Liver (tissue), 9 donors: Measurements from ENCODE around the gene TPSD1. TPM values are rescaled to one million over a fixed set of nuclear protein-coding genes. Genes with fewer than 3 reads are reported as not detected.

Experiments used
- DNase-seq: peaks from one replicate; pipeline ENCODE4 v3.0.0-alpha.2; 2017; ENCODE audit warnings: low spot score
- H3K27ac ChIP-seq, 2 donors: one replicate each; pipeline ENCODE4 v1.7.0; 2013; ENCODE audit warnings: inconsistent platforms in 2 of 2, low read length in 2 of 2, control low read depth in 1 of 2, low read depth in 1 of 2, mild to moderate bottlenecking in 1 of 2
- H3K27me3 ChIP-seq, 4 donors: one replicate each; pipeline versions ENCODE4 v1.6.1 to v1.7.0; 2013; ENCODE audit warnings: low read length in 3 of 4, inconsistent platforms in 1 of 4, mild to moderate bottlenecking in 1 of 4, moderate library complexity in 1 of 4; ENCODE audit not compliant: control insufficient read depth in 4 of 4, insufficient read depth in 4 of 4
- H3K36me3 ChIP-seq, 4 donors: one replicate each; pipeline versions ENCODE4 v1.6.1 to v1.7.0; 2013; ENCODE audit warnings: low read length in 3 of 4, mild to moderate bottlenecking in 3 of 4, low read depth in 1 of 4, moderate library complexity in 1 of 4; ENCODE audit not compliant: control insufficient read depth in 4 of 4, insufficient read depth in 3 of 4
- H3K4me1 ChIP-seq, 4 donors: one replicate each; pipeline versions ENCODE4 v1.6.1 to v1.7.0; 2013; ENCODE audit warnings: low read length in 3 of 4, mild to moderate bottlenecking in 3 of 4, moderate library complexity in 1 of 4; ENCODE audit not compliant: control insufficient read depth in 4 of 4, insufficient read depth in 4 of 4
- H3K4me3 ChIP-seq, 3 donors: one replicate each; pipeline versions ENCODE4 v1.6.1 to v1.7.0; 2013; ENCODE audit warnings: low read length in 3 of 3, control low read depth in 1 of 3, low read depth in 1 of 3, mild to moderate bottlenecking in 1 of 3
- H3K9ac ChIP-seq, 2 donors: one replicate each; pipeline ENCODE4 v1.7.0; 2013; ENCODE audit warnings: low read length in 2 of 2, mild to moderate bottlenecking in 2 of 2, moderate library complexity in 2 of 2, control low read depth in 1 of 2, low read depth in 1 of 2
- H3K9me3 ChIP-seq, 4 donors: one replicate each; pipeline versions ENCODE4 v1.6.1 to v1.7.0; 2013; ENCODE audit warnings: low read length in 3 of 4; ENCODE audit not compliant: control insufficient read depth in 4 of 4
- ATF3 ChIP-seq: IDR thresholded peaks from 2 replicates; pipeline ENCODE4 v1.6.1; 2016; ENCODE audit warnings: antibody characterized with exemption
- CTCF ChIP-seq: fragments of 150-350 bp; IDR thresholded peaks from 2 replicates; pipeline ENCODE4 v1.5.1; 2017; ENCODE audit warnings: improper control_type of control experiment, low read depth, low read length; ENCODE audit not compliant: missing input control
- EGR1 ChIP-seq, 2 donors: IDR thresholded peaks; 2 replicates each; pipeline ENCODE4 v1.6.1; 2016 to 2018; ENCODE audit warnings: antibody characterized with exemption in 2 of 2, low read depth in 2 of 2
- FOXA1 ChIP-seq: IDR thresholded peaks from 2 replicates; pipeline ENCODE4 v1.6.1; 2016; ENCODE audit warnings: antibody characterized with exemption
- FOXA2 ChIP-seq: IDR thresholded peaks from 2 replicates; pipeline ENCODE4 v1.6.1; 2016; ENCODE audit warnings: antibody characterized with exemption
- GABPA ChIP-seq, 2 donors: IDR thresholded peaks in 1 of 2; conservative IDR thresholded peaks in 1 of 2; 2 replicates each; pipeline ENCODE4 v1.6.1; 2016; ENCODE audit warnings: antibody characterized with exemption in 2 of 2, mild to moderate bottlenecking in 1 of 2, moderate library complexity in 1 of 2
- HNF4A ChIP-seq, 2 donors: conservative IDR thresholded peaks; 2 replicates each; pipeline ENCODE4 v1.6.1; 2016; ENCODE audit warnings: antibody characterized with exemption in 2 of 2, mild to moderate bottlenecking in 2 of 2
- JUND ChIP-seq, 2 donors: IDR thresholded peaks; 2 replicates each; pipeline ENCODE4 v1.6.1; 2016; ENCODE audit warnings: antibody characterized with exemption in 2 of 2
- MAX ChIP-seq: IDR thresholded peaks from 2 replicates; pipeline ENCODE4 v1.6.1; 2016; ENCODE audit warnings: antibody characterized with exemption
- NR2F2 ChIP-seq: IDR thresholded peaks from 2 replicates; pipeline ENCODE4 v1.6.1; 2016; ENCODE audit warnings: antibody characterized with exemption
- RAD21 ChIP-seq, 2 donors: IDR thresholded peaks; 2 replicates each; pipeline ENCODE4 v1.6.1; 2016; ENCODE audit warnings: antibody characterized with exemption in 2 of 2, mild to moderate bottlenecking in 2 of 2
- REST ChIP-seq: IDR thresholded peaks from 2 replicates; pipeline ENCODE4 v1.6.1; 2016; ENCODE audit warnings: antibody characterized with exemption, mild to moderate bottlenecking
- RXRA ChIP-seq, 2 donors: IDR thresholded peaks; 2 replicates each; pipeline ENCODE4 v1.6.1; 2017 to 2018; ENCODE audit warnings: antibody characterized with exemption in 2 of 2, mild to moderate bottlenecking in 1 of 2
- TAF1 ChIP-seq: conservative IDR thresholded peaks from 2 replicates; pipeline ENCODE4 v1.6.1; 2016; ENCODE audit warnings: antibody characterized with exemption, mild to moderate bottlenecking
- YY1 ChIP-seq: IDR thresholded peaks from 2 replicates; pipeline ENCODE4 v1.6.1; 2016; ENCODE audit warnings: antibody characterized with exemption, mild to moderate bottlenecking
- ZBTB33 ChIP-seq: IDR thresholded peaks from 2 replicates; pipeline ENCODE4 v1.6.1; 2016; ENCODE audit warnings: antibody characterized with exemption
- WGBS: extraction: QIAGEN DNeasy Blood & Tissue Kit; methylation state at CpG from one replicate; pipeline ENCODE4 v1.1.7; 2013; 5-methylcytosine and 5-hydroxymethylcytosine counted together
- polyA plus RNA-seq, 2 donors: library from polyadenylated mRNA; stranded (reverse) in 1 of 2; unstranded in 1 of 2; fragments of 200-250 nt in 1 of 2; fragments of >200 nt in 1 of 2; fragmentation: Nextera tagmentation in 1 of 2; extraction: Ambion mirVana in 1 of 2; gene quantifications; one replicate each; pipeline versions ENCODE4 v1.2.1 to v1.2.3, GENCODE V29; 2013 to 2015
- total RNA-seq, 2 donors: library from RNA; depleted of rRNA; stranded (reverse); fragments of >200 nt; gene quantifications; one replicate each; pipeline ENCODE4 v1.2.3, GENCODE V29; 2014
- donor health status: healthy.
- donor health status: healthy.
- donor health status: healthy.
- donor health status: healthy.
- donor health status: healthy.

The TPSD1 gene
- total and polyA plus RNA-seq, 4 donors, result 0.28 to 0.40 TPM; not detected in 2

- H3K4me3 ChIP-seq, result no peak overlapping the region
- H3K4me1 ChIP-seq, result no peaks in the 10 kb centered on the region
- no peak overlapping the region for H3K9ac ChIP-seq
- H3K9me3 ChIP-seq, result no peaks in the 10 kb centered on the region
- H3K27ac ChIP-seq, result no peak overlapping the region
- WGBS, result 90% methylated on average over 23 of the region's 23 CpGs
- H3K27me3 ChIP-seq, result no peaks in the 10 kb centered on the region
- DNase-seq, result no peak
- H3K36me3 ChIP-seq, result peaks cover 0 to 68% (median 21%) of the 10 kb centered on the region in 4 donors
- TF ChIP-seq CTCF (no peak), GABPA (IDR thresholded peaks at IDR 0.05 in 1 of 2, conservative IDR thresholded peaks at IDR 0.05 in 1 of 2) (no peak), RXRA (IDR thresholded peaks at IDR 0.05) (no peak), MAX (no peak), ATF3 (no peak), JUND (IDR thresholded peaks at IDR 0.05) (no peak), ZBTB33 (no peak), FOXA2 (no peak), YY1 (no peak), FOXA1 (no peak), RAD21 (IDR thresholded peaks at IDR 0.05) (no peak), TAF1 (no peak), NR2F2 (no peak), HNF4A (conservative IDR thresholded peaks at IDR 0.05) (no peak), REST (no peak), EGR1 (IDR thresholded peaks at IDR 0.05; ENCODE audit: low read depth in 2 of 2) (no peak)
Measured at GRCh38 chr16:1210461-1210860, 45.4 kb upstream of the TPSD1 start.
